GM19438 (cell line): ENCODE data around the gene HEMGN.

Experiments
- ATAC-seq: cut with Tn5 transposase; IDR thresholded peaks from one replicate; pipeline ENCODE4 v1.9.1; 2021; ENCODE audit warnings: low read depth; ENCODE audit not compliant: unreplicated experiment

The HEMGN gene

DNA sequence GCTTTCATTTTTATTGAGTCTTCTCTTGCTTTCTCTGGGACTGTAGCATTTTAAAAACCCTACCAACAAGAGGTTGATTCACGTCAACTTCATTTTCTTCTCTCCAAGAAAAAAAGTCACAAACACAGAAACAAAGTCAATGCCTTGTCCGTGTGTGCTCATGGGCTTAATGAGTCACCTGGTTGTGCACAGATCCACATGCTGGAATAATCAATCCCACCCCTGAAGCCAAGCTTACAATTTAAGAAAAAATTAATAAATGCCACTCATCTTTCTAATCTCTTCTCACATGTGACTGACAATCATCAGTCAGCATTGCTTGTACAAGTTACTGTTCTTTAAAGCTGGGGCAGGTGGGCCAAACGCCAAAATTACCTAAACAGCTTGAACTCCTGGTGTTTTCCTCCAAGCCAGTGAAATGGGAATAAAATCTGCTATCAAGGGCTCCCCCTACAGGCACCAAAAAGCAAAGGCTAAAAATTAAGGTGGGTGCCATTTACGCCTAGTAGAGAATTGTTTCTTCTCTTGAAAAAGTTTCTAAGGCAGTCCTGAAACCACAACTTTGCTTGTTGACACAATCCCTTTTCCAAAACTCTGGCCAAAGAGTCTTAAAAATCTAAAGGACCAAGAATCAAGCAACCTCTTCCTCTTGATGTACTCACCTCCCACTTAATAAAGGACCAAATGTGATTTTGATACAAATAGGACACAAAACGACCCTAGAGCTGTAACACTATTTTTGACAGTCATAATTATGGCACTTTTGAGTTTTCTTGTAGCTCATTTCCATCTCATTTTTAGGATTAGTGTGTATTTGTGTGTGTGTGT lies 37.0 kb downstream of the HEMGN start:
- no peak for ATAC-seq

DNA sequence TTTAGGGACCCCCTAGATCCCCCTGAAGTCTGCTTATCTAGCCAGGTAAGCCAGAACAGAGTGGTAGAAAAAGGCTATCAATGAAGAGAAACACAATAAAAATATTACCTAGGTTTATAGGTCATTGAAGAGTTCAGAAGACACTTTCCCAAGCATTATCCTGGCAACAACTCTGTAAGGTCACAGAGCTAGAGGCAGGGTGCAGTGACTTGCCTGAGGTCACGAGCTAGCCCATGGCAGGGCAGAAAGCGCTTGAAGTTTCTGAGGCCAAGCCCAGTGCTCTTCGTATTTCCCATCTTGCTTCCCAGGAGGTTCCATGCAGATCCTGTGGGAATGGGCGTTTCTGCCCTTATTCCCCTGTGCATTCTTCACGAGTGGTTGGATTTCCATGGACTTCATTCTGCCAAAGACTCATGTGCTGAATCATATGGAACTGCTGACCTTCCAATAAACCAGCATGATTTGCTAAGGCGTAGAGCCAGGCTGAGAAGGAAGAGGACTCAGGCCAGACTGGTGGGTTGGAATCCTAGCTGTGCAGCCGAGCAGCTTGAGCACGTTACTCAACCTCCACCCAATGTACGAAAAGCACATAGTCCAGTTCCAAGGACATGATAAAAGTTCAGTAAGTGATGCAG lies 37.8 kb downstream of the HEMGN start:
- no peak for ATAC-seq

DNA sequence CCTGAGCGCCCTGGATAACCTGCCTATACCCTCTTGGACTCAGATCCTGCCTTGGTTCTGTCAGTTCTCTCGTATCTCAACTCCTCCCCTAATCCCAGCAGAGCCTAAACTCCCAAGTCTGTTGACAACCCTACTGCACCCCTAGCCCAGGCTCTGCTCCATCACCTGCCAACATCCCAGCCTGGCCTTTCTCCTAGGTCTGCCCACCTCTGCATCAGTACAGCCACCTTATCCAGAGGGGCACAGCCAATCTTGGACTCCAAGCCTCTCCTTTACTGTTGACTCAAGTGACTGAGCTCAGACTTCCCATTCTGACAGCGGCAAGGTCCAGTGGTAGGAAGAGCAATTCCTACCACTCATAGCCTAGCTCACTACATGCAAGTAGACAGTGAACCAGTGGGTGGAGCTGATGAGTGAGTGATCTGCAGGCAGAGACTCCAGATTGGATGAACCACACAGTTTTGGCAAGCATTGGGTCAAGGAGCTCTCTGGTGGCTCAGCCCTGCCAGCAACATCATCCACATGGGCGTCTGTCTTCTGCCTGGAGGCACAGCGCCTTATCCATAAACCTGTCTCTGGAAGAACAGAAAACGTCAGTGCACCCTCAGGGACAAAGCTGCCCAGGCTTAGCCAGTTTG lies 42.2 kb downstream of the HEMGN start:
- no peak for ATAC-seq

DNA sequence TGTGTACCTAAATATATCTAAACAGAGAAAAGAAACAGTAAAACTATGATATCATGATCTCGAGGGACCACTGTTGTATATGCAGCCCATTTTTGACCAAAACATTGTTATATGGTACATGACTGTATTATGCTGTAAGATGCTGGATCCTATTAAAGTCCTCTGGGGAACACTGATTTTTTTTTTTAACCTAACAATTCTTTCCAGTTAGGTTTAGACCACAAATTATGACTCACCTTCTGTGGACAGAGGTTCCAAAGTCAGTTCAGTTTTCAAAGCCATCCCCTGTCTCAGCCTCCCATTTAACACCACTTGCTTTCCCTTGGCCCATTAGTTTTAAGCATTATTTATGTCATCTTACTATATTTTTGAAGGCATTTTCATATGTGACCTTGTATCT lies 42.8 kb downstream of the HEMGN start:
- no peak for ATAC-seq

DNA sequence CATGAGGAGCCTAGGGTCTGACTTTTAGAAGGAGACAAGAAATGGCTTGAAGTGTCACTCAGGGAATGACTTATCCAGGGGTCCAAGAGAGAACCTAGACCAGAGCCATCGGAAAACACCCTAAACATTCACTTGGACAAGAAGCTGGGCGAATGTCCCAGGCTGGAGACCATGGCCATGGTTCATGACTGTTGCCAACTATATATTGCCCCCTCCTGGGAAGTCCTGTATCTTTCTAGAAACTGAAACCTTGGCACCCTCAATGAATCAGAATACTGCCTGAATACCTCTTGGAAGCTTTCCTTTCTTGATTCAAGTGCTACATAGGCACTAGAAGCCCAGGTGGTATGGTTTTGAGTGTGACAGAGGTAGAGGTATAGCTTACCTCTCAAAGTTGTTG lies 45.6 kb downstream of the HEMGN start:
- ATAC-seq, result no peak

DNA sequence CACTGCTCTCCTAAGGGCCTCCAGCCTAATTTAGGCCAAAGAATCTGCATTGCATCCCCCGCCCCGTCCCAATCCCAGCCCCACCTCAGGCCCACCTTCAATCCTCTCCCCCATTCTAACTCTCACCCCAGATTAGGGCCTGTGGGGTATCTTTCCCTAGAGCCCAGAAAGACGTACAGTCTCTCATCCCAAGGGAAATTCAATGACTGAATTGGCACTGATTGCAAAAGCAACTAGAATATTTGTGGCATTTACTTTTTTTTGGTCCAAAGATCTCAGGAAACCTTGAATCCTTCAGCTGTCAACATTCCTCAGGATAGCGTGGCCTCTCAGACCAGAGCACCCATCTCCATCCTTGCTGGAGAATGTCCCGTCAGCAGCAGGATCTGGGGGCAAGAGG lies 46.2 kb downstream of the HEMGN start:
- ATAC-seq, result no peak

DNA sequence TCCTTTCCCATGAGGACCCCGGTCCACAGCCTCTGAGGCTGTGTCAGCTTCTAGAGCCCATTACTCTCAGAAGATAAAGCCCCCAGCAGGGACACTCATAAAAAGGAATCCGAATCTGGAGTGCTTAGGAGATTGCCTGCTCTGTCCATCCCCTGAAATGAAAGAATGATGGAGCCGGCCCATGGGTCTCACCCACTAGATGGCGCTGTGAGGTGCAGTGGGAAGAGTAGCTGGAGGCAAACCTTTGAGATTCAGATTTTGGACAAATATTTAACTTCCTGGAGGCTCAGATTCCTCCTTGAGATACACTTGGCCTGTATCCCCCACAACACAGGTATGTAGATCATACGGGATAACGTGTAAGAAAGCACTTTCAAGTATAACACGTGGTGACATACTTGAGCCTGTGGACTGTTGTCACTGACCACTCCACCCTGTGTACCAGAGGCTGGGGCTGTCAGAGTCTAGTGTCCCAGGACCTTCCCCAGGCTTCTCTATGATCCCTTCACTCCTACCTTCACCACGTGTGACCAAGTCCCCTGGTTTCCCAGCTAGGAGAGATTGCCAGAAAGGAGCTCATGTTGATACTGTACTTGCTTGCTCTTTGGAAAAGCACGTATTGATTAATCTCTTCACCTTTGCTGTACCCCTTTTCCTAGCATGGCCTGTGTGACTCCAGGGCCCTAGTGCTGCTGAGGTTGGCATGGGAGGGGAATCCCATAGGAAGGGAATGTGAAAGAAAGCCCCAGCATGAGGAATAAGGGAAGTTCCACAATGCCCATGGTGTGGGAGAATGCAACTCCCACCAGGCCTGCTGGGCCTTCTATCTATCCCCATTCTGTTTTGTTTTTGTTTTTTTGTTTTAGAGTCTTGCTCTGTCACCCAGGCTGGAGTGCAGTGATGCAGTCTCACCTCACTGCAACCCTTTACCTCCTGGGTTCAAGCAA lies 47.8 kb downstream of the HEMGN start:
- no peak for ATAC-seq

DNA sequence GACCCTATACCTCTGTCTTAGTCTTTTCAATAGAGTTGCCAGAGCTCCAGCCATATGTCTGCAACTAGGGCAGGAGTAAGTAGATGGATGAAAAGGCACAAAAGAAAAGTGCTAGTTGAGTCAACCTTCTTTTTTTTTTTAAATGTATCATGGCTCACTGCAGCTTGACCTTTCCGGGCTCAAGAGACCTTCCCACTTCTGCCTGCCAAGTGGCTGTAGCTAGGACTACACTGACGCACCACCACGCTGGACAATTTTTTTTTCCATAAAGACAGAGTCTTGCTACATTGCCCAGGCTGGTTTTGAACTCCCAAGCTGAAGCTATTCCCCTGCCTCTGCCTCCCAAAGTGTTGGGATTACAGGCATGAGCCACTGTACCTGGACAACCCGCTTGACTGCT lies 57.6 kb downstream of the HEMGN start:
- ATAC-seq, result no peak
